SH-SY5Y (cell line): Measurements from ENCODE around the gene NKAIN2.

Experiments used
- GATA2 ChIP-seq: IDR thresholded peaks from 2 replicates; pipeline ENCODE4 v1.6.1; 2011; ENCODE audit warnings: mild to moderate bottlenecking, low read depth, low read length
- GATA3 ChIP-seq: IDR thresholded peaks from 2 replicates; pipeline ENCODE4 v1.6.1; 2011; ENCODE audit warnings: low read depth, mild to moderate bottlenecking, low read length, moderate library complexity

GRCh38 chr6:123855506-123855905 lies 51.8 kb downstream of the NKAIN2 start:
- TF ChIP-seq GATA2 (no peak), GATA3 (no peak)
